H7 (cell line): ENCODE results near the gene APOBEC2. TPM values are rescaled to one million over a fixed set of nuclear protein-coding genes. Genes with fewer than 3 reads are reported as not detected.
A peak's percentile ranks its signal among the peaks of the same experiment; 100 is the strongest.

ENCODE experiments used
- DNase-seq: peaks from one replicate; pipeline ENCODE4 v3.0.0; 2012
- H3K27me3 ChIP-seq: 2 replicates; pipeline ENCODE4 v1.6.0; 2011; ENCODE audit warnings: mild to moderate bottlenecking, low read length; ENCODE audit not compliant: control insufficient read depth, insufficient read depth
- H3K36me3 ChIP-seq: replicated peaks from 2 replicates; pipeline ENCODE4 v1.5.1; 2011; ENCODE audit warnings: low read length; ENCODE audit not compliant: control insufficient read depth, insufficient read depth
- H3K4me3 ChIP-seq: 2 replicates; pipeline ENCODE4 v1.5.1; 2011; ENCODE audit warnings: low read depth, mild to moderate bottlenecking, control low read depth, low read length, moderate library complexity; ENCODE audit not compliant: insufficient read depth
- total RNA-seq: library from RNA; depleted of rRNA; stranded (reverse); fragments of >200 nt; shearing (Covaris generic); gene quantifications from 2 replicates; pipeline ENCODE4 v1.2.3, GENCODE V29; 2014

The APOBEC2 gene
- total RNA-seq, 1 experiment from 2014 or later, result 0.14 TPM

DNA sequence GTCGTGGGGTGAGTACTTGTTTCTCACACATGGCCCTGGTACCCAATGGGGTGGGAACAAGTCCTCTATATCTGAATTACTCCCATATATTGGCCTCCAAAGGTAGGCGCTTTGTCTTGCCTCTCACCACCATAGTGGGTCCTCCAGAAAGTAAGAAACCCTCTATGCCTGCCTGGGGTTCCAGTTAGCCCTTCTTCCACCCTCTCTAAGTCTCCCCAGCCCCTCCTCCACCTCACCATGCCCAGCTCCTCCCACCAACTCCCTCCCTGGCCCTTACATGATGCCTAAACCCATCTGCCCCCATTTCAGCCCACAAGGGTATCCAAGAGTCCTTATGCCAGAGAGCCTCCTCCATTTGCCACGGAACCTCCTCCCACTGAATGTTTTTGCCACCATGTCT, 9.9 kb upstream of the APOBEC2 start:
- Histone ChIP-seq H3K4me3 (no peak overlapping the region), H3K36me3 (no peaks in the 10 kb centered on the region), H3K27me3 (no peaks in the 10 kb centered on the region)
- DNase-seq, result no peak

DNA sequence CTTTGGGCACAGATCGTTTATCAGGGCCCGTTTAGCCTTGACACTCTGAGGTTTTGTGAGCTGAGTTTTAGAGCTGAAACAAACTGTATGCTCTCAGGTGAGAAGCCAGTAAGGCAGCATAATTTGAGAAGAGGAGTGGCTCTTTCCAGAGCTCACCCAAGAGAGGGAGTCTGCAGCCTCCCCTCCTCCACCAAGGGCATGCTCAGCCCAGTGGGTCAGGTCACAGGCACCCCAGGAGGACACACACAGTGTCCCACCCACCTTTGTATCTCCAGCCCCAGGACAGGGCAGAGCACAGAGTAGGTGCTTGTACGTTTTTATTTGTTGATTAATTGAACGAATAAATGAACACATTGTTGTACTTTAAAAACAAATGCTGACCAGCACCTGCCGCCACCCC, 7.3 kb upstream of the APOBEC2 start:
- Histone ChIP-seq H3K36me3 (no peaks in the 10 kb centered on the region), H3K4me3 (no peak overlapping the region), H3K27me3 (no peaks in the 10 kb centered on the region)
- no peak for DNase-seq

DNA sequence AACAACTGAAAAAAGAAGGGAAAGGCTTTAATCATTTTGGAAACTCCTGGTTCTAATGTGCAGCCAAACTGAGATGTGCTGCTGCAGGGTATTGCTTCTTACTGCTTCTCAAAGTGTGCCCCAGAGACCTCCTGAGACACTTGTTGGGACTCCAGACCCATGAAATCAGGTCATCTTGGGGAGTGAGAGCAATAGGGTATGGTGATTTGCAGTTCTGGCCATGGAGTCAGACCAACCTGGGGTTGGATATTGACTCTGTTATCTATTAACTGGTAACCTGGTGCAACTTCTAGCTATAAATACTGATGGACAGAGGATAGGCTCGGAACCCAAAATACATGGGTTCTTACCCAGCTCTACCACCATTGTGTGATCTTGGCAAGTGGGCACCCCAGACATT, 6.9 kb upstream of the APOBEC2 start:
- no peak for DNase-seq
- Histone ChIP-seq H3K27me3 (no peaks in the 10 kb centered on the region), H3K36me3 (no peaks in the 10 kb centered on the region), H3K4me3 (no peak overlapping the region)

DNA sequence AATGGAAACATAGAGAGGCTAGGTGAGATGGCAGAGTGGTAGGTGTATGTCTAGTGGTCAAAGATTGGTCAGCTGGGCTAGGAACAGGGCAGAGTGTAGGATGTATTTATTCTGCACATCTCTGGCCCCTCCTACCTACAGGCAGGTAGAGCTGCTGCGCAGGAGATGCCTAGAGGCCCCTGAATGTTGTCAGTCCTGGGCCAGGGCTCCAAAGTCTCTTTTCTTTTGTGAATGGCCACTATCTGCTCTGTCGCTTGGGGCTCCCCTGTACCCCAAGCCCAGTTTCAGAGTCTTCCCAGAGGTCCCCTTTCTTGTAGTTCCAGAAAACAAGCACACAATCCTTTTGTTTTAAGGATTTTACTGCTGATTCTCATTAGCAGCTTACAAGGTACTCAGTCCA, 5.7 kb upstream of the APOBEC2 start:
- Histone ChIP-seq H3K27me3 (no peaks in the 10 kb centered on the region), H3K36me3 (no peaks in the 10 kb centered on the region), H3K4me3 (no peak overlapping the region)
- no peak for DNase-seq

DNA sequence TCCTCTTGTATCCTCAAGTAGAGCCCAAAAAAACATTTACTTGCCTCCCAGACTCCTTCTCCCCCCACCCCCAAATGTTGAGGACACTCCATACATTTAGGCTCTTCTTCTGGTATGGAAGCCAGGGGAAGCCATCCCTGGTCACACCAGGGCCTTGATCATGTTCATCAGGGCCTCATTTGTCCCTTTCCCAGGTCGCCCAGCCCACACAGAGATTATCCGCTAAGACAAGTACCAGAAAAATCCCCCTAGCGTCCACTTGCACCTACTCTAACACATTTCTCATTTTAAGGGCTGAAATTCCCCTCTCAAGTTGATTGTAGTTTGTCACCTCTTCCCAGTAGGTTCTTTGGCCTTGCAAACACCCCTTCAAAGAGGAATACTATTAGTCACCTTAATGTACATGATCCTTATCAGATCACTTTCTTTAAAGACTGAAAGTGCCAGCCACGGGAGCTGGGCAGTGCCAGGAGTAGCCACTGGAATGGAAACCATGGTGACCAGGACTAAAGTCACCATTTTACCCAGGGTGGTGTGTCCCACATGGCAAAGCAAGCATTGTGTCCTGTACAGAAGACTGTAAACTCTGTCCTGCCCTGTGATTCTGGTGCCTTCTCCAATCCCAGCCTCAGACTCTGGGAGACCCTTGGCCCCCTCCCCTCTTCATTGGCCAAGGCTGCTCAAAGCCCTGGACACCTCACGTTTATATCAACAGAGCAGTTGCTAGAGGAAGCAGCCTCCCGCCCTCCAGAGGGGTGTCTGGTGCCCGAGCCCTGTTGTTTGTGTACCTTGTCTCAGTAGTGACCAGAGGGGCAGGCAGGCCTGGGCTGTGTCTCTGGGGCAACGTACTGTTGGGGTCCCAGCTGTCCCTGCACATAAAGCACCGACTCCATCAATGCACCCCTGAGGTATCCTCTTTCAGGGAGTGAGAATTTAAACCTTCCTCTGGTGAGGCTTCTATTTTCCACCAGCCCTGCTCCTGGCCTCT, 5.0 kb upstream of the APOBEC2 start:
- Histone ChIP-seq H3K4me3 (no peak overlapping the region), H3K36me3 (no peaks in the 10 kb centered on the region)
- DNase-seq, result no peak

DNA sequence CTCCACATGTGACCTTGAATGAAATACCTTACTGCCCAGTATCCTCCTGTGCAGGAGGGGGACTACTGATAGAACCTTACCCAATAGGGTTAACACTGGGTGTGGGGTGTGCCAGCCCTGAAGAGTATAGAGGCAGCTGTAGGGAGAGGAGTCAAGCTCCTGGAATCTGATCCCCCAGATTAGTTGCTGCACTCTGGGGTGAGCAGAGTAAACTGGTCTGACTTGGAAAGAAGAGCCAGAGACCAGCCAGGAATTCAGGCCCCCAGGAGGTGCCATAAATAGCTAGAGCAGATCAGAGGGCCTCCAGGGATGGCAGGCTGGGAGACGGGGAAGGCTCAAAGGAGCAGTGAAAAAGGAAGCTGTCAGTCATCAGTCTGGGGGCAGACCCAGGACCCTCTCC, 3.5 kb upstream of the APOBEC2 start:
- no peaks in the 10 kb centered on the region for H3K36me3 ChIP-seq
- no peaks in the 10 kb centered on the region for H3K27me3 ChIP-seq
- H3K4me3 ChIP-seq, result no peak overlapping the region
- DNase-seq, result no peak

More for the DNA sequence above, 5.0 kb upstream of the APOBEC2 start:
- H3K27me3 ChIP-seq, result no peaks in the 10 kb centered on the region

DNA sequence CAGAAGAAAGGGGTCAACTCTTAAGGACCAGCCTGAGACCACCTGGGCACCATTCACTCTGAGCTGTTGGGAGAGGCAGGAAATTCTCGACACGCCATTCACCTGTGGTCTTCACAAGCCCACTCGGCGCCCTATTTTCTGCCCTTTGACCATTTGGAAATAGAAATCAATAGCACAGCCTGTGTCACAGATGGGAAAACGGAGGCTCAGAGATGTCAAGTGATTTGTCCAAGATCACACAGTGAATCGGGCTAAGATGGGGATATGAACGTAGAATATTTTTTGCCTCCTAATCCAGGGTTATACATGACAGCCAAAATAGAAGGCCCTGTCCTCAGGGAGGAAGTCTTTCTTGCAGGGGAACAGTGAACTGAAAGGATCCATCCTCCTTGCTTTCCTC, 3.0 kb upstream of the APOBEC2 start:
- DNase-seq, result peak; percentile 3
- Histone ChIP-seq H3K4me3 (no peak overlapping the region), H3K36me3 (no peaks in the 10 kb centered on the region), H3K27me3 (no peaks in the 10 kb centered on the region)

DNA sequence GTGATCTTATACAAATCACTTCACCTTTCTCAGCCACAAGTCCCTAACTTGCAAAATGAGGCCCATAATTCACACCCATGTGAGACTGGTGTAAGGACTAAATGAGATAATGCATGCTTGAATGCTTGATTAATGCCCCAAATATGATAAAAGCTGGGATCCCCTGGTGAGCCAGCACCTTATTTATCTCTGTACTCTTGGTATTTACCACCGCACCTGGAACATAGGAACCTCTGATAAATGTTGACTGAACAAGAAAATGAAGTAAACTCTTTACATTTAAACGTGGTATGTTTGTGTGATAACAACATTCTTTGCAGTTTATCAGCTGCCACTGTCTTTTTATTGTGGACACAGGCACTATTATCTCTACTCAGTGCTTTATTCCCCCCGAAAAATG, 2.5 kb upstream of the APOBEC2 start:
- H3K4me3 ChIP-seq, result no peak overlapping the region
- peak; percentile 1 for DNase-seq
- no peaks in the 10 kb centered on the region for H3K27me3 ChIP-seq
- no peaks in the 10 kb centered on the region for H3K36me3 ChIP-seq

DNA sequence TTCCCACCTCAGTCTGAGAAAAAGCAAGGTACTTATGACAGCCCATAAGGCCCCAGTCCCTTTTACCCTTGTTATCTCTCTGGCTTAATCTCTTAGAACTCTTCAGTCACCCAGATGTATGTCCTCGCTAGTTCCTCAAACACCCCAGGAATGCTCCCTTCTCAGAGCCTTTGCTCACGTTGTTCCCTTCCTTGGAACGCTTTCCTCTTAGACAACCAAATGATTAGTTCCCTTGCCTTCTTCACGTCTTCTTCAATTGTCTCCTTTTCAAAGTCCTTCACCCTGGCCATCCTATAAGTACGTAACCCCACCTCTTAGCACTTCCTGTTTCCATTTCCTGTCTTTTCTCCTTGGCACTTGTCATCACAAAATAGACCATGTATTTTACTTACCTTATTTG, 1.1 kb upstream of the APOBEC2 start:
- H3K27me3 ChIP-seq, result no peaks in the 10 kb centered on the region
- no peaks in the 10 kb centered on the region for H3K36me3 ChIP-seq
- no peak for DNase-seq
- no peak overlapping the region for H3K4me3 ChIP-seq

DNA sequence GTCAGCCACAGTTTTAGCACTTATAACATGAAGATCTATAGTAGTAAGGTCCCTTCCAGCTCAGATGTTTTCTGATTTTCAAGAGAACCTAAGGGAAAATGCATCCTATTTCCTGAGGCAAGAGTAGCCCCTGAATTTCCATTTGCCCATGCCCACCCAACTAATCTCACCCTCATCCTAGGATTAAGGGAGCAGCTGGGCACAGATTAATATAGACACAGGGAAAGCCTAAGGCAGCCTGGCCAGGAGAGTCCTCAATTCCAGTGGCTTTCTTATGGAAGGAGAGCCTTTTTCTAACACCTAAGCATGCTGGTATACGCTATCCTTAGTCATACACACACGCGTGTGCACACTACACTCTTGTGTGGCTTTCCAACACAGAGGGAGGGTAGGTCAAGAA, 1.5 kb downstream of the APOBEC2 start:
- H3K36me3 ChIP-seq, result no peaks in the 10 kb centered on the region
- H3K27me3 ChIP-seq, result no peaks in the 10 kb centered on the region
- no peak overlapping the region for H3K4me3 ChIP-seq
- no peak for DNase-seq

DNA sequence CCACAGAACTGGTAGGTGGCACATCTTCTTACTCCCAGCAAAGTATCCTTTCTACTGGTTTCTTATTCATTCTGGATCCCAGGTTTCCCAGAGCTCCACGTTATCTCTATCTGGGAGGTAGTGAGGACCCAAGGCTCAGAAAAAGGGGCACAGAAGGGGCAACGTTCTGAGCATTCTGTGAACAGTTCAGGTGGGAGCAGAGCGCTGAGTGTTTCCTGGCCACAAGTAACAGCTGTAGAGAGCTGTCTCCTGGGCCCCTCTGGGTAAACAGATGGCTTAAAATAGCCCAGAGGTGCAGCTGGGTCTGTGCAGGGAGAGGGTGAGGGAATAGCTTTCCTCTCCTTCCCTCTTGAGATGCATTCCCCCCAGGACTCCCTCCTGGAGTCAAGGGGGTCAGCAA, 2.1 kb downstream of the APOBEC2 start:
- Histone ChIP-seq H3K4me3 (no peak overlapping the region), H3K36me3 (no peaks in the 10 kb centered on the region), H3K27me3 (no peaks in the 10 kb centered on the region)
- DNase-seq, result no peak

DNA sequence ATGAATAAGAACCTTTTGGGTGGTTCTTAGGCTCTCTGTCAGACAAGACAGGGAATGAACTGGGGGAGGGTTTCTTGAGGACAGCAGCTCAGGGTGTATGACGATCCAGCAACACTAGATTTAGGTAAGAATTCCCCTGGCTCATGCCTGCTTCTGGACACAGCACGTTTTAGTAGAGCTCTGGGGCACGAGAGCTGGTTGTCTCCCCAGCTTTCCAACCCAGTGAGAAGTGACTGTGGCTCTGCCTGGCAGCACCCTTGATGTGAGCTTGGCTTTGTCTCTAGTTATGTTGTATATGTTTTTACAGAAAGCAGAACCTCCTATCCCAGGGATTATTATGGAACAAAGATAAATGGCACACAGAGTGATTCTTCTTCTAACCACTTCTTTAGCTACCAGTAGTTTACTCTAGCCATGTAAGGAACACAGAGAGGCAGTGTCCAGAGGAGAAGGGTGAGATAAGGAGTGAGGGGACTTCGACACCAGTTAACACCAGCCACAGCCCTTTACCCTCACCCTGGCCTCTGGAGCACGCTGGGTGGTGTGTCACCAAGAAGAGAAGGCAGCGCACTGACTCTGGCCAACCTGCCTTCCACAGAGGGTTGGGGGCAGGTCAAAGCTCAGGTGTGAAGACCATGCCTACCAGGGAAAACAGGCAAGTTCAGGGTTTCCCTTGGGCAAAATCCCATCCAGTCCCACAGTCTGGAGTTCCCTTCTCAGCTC, 3.9 kb downstream of the APOBEC2 start:
- DNase-seq, result no peak
- no peaks in the 10 kb centered on the region for H3K27me3 ChIP-seq
- H3K4me3 ChIP-seq, result no peak overlapping the region
- H3K36me3 ChIP-seq, result no peaks in the 10 kb centered on the region; the same call in none of the 2 replicates

DNA sequence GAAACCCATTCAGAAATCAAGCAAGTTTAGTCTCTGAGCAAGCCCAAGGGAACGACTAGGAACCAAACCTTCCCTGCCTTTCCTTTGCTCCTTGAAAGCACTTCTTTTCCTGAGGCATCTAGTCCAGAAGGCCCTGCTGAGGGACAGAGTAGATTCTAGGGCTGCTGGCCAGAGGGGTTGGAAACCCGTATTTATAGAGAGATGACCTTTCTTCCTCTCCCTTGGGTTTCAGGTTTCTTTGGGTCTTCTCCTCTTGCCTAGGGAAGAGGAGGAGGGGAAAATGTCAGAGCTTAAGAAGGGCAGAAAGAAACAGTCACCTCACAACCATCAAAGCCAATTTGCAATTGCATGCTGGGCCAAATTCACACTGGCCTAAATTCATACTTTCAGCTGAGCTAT, 5.8 kb downstream of the APOBEC2 start:
- Histone ChIP-seq H3K36me3 (no peaks in the 10 kb centered on the region; the same call in none of the 2 replicates), H3K4me3 (no peak overlapping the region), H3K27me3 (no peaks in the 10 kb centered on the region)
- no peak for DNase-seq

DNA sequence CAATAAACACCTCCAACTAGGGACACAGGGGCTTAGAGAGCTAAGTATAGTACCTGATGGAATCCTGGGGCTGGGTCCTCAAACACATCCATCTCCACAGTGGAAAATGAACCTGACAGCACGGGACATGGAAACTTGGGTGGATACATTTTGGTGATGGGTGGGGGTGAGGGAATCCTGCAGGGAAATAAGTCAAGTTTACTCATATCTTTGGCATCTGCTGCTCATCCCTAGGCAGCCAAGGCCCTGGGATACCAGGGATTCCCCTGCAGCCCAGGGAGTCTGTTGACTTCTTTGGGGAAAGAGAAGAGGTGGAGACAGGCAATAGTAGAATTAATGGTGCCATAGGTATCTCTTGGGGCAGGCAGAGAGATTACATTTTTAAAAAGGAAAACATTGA, 6.6 kb downstream of the APOBEC2 start:
- DNase-seq, result no peak
- peaks cover 2% of the 10 kb centered on the region for H3K36me3 ChIP-seq

DNA sequence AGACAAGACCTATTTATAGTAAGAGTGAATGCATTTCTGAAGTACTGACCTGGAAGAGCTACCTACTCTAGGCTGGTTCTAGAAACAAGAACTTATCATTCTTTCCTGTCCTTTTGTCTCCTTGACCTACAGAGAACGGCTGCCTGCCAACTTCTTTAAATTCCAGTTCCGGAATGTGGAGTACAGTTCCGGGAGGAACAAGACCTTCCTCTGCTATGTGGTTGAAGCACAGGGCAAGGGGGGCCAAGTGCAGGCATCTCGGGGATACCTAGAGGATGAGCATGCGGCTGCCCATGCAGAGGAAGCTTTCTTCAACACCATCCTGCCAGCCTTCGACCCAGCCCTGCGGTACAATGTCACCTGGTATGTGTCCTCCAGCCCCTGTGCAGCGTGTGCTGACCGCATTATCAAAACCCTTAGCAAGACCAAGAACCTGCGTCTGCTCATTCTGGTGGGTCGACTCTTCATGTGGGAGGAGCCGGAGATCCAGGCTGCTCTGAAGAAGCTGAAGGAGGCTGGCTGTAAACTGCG, 8.3 kb downstream of the APOBEC2 start:
- no peak for DNase-seq
- H3K36me3 ChIP-seq, result peaks cover 2% of the 10 kb centered on the region

More for the DNA sequence above, 6.6 kb downstream of the APOBEC2 start:
- Histone ChIP-seq H3K27me3 (no peaks in the 10 kb centered on the region), H3K4me3 (no peak overlapping the region)

More for the DNA sequence above, 8.3 kb downstream of the APOBEC2 start:
- Histone ChIP-seq H3K4me3 (no peak overlapping the region), H3K27me3 (no peaks in the 10 kb centered on the region)
